Measurements from ENCODE around the gene CHST8.
"Not testable (repeated sequence)": the region's sequence is repeated elsewhere in the genome, so short reads cannot be mapped to it uniquely, and the experiment has no call there.

Gene CHST8, protein sequence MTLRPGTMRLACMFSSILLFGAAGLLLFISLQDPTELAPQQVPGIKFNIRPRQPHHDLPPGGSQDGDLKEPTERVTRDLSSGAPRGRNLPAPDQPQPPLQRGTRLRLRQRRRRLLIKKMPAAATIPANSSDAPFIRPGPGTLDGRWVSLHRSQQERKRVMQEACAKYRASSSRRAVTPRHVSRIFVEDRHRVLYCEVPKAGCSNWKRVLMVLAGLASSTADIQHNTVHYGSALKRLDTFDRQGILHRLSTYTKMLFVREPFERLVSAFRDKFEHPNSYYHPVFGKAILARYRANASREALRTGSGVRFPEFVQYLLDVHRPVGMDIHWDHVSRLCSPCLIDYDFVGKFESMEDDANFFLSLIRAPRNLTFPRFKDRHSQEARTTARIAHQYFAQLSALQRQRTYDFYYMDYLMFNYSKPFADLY

DNA sequence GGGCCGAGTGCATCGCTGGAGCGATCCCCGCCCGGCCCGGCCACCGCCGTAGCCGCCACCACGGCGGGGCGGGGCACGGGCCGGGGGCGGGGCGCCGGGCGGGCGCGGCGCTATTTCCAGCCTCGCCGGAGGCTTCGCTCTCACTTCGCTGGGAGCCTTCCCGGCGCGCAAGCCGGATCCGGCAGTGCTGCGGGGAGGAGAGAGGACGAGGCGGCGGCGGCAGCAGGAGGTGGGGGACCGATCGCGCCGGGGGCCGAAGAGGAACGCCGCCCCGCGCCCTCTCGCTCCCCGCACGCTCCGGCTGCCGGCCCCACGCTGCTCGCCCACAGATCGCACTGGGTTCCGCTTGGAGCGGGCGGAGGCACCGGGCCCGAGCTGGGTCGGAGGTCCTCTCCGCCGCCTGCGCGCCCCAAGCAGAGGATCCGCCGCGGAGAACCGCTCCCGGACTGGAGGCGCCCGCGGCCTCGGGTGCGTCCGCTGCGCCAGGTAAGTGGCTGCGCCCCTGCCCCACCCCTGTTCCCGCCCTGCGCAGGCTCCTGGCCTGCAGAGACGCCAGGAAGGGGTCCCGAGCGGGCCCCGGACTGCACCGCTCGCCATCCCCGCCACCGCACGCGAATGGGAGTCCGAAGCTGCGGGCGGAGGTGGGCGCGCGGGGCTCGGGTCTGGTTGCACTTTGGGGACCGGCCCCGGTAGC, at the start of gene CHST8:
CHST8 (plus strand) TSS at position 143 of the 694 bp plus-strand sequence. CDS start 67,309 bp downstream, outside the sequence.
- DNase-seq: peak; percentile 72

DNA sequence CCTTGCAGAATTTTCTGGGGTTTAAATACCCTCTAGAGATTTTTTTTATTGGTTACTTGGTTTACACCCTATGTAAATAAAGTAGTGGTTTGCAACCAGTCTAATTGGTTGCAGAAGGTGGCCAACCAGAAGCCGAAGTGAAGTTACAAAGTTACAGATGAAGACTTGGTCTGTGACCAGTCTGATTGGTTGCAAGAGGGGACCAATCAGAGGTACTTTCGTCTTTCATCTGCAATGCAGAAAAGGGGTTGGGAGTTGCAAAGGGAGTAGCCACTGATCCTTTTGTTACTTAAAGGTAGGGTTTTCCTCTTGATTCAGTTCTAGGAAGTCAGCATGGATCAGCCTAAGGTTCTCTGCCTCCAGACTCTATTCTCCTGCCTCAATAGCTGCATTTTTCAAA, 48.8 kb upstream of the CHST8 start:
- no peak for DNase-seq

DNA sequence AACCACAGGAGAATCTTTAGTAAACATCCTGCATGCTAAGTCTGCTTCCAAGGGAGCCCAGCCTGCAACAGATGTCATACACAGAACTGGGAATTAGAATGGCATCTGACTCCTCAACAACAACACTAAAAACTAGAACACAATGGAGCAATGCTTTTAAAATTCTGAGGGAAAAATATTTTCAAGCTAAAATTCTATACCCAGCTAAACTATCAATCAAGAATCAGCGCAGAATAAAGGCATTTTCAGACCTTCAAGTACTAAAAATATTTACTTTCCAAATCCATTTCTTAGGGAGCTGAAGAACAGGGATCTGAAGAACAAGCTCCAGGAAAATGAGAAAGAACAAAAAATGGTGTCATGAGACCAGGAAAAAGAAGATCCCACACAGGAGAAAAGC, 46.9 kb upstream of the CHST8 start:
- DNase-seq: no peak

DNA sequence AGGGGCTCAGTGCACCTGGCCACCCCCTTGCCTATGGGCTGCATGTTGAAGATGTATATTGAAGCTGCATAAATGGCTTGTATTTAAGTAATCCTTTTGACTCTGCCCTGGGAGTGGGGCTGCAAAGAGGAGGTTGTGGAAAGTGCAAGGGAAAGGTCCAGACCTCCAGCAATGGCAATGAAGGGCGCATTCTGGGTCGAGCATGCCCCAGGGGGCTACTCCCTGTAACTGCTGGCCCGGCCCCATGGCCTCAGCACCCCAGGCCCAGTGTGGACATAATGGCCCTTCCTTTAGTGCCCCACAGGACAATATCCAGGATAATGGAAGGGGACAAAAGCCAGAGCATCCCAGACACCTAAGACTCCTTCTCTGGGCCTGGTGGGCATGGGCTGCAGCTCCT, 43.1 kb upstream of the CHST8 start:
- DNase-seq: no peak

DNA sequence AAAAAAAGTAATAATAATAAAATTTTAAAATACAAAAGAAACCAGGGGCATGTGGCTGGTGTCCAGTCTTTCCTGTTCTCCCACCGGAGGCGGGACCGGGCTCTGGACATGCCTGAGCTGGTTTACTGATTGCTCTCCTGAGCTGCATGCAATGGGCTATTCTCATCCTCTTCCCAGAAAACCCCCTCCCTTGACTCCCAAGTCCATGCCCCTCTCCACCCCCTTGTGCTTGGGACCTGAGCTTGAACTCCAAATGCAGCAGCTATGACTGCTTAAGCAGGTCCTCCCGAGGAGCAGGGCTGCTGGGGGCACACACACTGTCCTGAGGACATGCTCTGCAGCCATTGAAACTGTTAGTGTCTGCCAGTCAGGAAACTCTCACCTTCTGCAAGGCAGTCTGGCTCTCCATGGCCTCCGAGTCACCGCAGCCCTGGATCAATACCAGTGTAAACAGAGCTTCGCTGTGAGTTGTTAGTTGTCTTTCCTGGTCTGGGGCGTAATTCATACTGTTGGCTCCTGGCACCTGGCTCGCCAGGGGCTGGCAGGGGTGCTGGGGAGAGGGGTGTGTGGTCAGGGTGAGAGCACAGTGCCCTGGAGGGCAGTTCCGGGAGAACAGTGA, 41.6 kb upstream of the CHST8 start:
- DNase-seq: no peak

DNA sequence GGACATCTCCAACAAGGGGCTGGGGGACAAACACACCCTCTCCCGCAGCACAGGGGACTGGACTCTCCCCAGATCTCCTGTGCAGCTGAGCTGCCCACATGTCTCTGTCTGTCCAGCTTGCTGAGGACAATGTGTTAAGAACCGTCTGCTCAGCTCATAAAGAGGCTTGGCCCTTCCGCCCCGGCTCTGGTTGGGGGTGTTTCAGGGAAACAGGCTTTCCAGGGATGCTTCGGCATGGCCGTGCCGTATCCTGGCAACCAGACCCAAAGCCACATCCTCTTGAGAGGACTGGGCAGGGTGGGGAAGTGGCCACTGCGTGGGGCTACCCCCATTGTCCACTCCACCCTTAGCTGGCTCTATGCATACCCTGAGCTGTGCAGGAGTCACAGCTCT, 41.1 kb upstream of the CHST8 start:
- DNase-seq: no peak

DNA sequence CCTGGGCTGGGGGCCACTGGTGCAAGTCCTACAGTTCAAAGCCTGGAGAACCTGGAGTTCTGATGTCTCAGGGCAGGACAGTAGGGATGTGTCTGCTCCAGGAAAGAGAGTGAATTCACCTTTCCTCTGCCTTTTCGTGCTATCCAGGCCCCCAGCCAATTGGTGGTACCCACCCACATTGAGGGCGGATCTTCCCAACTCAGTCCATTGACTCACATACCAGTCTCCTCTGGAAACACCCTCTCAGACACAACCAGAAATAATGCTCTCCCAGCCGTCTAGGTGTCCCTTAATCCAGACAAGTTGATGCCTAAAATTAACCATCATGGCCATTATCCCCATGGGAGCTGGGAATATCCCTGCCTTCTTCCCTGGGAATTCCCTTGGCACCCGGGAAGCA, 38.8 kb upstream of the CHST8 start:
- no peak for DNase-seq

DNA sequence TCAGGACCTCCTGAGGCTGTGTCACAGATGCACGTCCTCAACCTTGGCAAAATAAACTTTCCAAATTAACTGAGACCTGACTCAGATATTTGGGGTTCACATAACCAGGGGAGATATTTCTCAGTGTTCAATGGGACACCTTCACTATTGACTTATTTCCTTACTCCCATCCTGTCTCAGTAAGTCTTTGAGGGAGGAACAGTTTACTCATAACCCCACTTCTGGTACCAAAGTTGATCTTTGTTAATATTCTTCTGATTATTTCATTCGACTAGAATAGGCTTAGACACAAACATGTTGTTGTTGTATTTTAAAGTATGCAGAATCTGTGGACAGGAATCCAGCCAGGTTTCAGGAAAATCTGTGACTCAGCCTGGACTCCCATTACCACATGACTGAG, 34.6 kb upstream of the CHST8 start:
- DNase-seq: no peak

DNA sequence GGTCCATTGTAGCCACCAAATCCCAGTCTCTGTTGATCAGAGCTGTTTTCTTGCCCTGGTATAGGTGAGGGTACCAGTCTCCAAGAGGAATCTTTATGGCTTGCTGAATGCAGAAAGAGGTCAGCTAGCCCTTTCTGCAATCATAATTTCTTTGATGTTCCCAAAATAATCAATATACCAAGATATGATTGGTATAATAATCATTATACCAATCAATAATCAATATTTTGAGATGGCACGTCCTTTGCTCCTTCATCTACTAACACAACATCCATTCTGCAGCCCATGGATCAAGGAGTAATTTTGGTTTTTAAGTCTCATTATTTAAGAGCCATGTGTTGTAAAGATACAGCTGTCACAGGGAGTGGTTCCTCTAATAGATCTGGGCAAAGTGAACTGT, 31.5 kb upstream of the CHST8 start:
- no peak for DNase-seq

DNA sequence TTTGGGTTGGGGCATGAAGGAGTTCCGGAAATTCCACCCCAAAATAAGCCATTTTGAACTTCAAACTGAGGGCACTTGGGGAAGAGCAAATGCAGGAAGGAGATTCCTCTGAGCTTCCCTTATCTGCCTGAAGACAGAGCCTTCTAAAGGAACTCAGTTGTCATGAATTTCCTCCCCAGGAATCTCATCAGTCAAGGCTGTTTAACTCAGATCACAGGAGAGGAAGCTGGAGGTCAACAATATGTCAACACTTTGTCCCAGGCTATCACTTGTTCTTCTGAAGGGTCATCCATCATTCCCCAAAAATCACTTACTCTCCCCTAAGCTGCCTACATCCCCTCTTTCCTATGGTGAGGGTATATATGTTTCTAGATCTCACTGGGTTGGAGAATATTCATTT, 26.0 kb upstream of the CHST8 start:
- no peak for DNase-seq

DNA sequence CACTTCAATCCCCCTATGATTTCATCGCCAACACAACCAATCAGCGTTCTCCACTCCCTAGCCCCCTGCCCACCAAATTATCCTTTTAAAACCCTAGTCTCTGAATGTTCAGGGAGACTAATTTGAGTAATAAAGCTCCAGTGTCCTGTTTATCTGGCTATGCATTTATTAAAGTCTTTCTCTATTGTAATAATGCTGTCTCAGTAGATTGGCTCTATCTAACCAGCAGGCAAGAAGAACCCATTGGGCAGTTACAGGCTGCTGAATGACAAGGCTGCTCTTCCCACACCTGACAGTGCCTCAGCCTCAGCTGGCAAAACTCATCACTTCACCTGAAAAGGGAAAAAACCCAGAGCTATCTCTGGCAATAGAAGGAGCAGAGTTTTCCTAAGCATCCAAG, 20.2 kb upstream of the CHST8 start:
- no peak for DNase-seq

DNA sequence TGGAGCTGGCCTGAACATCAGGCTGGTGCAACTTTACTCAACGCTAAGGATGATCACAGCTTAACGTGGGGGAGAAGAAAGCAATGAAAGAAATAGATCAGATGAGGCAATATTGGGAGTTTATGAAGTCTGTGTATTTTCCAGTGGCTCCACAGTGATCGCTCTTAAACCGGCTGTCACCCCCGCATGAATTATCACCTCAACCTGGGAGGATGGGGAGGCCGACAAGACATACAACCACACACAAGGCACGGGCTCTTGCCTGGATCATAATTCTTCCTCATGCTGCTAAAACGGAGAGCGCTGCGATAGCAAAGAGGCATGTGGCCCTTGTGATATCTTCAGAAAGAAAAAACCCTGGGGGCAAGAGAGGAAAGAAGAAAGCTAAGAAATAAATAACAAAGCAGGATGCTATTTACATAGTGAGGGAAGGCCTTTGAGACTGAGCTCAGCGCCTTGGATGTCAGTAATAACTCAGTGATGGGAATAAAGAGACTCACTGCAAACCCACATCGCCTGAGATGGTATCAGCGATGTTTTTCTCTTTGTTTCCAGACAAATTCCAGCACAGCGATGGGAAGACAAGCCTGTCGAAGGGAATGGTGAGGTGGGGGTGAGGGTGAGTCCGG, 19.1 kb upstream of the CHST8 start:
- DNase-seq: no peak

DNA sequence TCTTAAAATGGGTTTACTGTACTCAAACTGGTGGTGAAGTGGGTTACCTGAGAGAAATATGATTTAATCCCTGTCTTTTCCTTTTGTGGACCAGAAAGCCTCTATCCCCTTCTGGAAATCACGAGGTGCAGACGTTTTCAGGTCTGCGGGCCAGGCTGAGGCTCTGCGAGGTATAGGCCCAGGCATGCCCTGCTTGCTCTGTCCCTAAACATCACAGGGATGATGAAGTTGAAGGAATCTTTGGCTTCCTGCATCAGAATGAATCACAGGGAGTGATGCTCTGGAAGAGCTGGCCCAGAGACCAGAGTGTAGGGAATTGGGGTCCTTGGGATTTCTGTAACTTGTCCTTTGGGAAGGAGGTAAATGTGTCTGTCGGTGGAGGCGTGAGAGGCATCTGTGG, 18.4 kb upstream of the CHST8 start:
- DNase-seq: no peak

DNA sequence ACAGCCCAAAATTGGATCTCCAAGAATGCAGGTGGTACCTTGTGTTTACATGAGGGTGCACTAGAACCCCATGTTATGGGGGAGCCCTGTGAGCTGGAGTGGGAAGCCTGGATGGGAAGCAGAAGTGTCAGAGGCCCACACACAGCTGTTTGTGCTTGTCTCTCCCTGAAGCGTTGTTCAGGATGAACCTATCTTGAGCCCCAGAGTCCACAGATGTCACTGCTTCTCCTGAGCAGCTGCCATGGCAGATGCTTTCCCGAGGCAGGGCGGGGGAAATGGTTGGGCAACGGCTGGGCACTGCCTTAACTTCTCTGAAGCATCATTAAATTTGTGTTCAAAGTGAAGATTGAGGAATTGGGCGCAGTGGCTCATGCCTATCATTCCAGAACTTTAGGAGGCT, 17.1 kb upstream of the CHST8 start:
- DNase-seq: peak; percentile 77

DNA sequence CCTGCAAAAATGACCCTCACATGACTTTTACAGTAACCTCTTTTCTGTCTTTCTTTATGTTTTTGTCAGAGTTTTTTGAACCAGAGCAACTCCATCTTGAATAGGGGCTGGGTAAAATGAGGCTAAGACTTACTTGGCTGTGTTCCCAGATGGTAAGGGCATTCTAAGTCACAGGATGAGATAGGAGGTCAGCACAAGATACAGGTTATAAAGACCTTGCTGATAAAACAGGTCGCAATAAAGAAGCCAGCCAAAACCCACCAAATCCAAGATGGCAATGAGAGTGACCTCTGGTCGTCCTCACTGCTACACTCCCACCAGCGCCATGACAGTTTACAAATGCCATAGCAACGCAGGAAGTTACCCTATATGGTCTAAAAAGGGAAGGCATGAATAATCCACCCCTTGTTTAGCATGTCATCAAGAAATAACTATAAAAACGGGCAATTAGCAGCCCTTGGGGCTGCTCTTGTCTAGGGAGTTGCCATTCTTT, 15.9 kb upstream of the CHST8 start:
- not testable (repeated sequence) for DNase-seq

DNA sequence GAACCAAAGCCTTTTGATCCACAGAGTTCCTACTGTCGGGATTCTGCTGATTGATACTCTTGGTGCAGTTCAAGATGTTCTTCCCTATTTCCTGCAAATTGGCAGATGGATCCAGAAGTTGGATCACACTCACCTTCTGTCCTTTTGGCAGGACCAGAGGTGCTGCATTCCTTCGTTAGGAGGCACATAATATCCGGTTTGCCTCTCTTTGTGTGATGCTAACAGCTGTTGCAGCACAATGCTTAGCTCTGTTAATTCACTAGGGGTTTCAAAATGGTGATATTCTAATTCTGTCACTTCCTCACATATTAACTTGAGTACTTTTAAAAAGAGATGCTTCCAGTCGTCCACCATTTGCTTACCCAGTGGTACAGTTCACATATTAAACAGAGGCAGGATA, 15.2 kb upstream of the CHST8 start:
- peak; percentile 53 for DNase-seq

DNA sequence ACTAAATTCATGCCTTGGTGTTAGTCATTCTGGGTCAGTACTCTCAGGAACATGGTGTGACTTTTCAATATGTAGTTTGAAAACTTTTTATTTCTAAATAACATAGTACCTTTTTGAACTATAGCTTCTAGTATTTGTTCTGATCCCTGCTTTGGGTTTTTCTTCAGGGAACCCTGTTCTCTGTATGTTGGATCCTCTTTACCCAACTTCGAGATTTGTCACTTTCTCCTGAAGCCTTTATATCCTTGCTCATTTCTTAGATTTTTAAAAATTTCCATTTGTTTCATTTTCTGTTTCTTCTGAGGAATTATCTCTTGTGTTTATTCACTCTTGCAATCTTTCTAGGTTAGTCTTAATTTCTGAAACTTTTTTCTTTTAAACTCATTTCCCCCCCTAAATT, 12.4 kb upstream of the CHST8 start:
- no peak for DNase-seq

DNA sequence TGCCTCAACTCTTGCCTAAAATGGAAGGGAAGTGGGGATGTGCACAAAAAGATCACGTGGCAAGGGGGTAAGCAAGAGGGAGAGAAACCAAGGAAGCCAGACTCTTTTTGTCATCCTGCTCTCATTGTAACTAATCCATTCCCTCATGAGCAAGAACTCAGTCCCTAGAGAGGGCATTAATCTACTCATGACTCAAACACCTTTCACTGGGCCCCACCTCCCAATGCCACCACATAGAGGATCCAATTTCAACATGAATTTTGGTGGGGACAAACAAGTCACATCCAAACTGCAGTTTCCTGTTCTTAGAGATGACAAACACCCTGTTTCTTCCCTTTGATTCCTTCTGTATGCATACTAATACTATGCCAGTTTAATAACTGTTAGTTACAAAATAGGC, 11.2 kb upstream of the CHST8 start:
- DNase-seq: peak; percentile 29

DNA sequence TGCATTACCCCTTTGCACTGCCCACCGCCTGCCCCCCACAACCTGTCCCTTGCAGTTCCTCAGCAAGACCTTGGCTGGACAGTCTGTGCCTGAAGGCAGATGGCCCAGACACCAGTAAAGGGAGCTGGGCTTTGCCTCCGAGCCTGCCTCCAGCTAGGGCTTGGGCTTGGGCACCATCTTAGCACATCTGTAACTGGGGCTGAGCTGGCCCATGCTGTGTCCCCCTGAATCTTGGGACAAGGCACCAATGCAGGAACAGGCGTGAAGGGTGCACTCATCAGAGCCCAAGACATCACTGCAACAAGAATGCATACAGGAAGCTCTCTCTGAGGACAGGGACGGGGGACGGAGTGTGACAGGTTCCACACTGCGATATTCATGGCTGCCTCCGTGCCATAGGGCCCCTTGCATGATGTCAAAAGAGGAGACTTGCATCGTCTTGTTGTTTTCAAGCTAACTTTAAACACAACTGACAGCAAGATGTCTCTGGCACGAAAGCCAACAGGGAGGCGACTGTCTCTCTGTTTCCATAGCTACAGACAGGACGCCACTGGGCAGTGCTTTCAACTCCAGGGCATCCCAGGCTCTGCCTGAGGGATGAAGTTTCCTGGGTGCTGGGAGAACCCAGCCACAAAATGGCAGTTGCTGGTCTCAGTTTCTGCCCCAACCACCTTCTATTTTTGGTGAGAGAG, 8.7 kb upstream of the CHST8 start:
- DNase-seq: no peak

DNA sequence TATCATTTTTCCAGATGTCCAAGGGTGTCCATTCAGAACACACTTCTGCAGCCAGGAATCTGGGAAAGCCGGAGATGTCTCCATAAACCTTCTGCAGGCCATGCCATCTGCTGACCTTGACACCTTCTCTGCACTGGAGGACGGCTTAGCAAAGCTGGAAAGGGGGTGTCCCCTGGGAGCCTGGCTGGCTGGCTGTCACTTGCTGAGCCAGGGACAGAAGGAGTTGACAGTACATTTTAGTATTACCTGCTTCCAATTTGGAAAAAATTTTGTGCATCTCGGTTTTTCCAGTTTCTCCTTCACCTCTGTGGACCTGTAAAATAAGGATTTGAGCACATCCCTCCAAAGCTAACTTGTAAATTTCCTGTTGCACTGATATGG, 8.1 kb upstream of the CHST8 start:
- no peak for DNase-seq

DNA sequence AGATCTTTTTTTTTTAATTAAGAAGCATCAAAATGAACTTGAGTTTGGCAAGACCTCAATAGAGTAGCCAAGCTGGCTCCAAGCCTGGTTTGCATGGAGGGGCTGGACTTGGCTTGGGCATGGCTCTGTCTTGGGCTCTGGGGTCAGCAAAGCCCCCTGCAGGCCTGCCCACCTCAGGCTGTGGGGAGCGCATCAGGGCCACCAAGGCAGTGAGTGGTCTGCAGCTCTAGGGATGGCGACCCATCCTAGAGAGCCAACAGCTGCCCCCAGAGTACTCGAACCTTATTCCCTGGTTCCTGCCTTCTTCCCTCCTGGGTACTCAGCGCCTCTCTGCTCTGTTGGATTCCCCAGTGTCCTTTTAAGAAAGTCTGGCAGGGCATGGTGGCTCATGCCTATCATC, 5.4 kb upstream of the CHST8 start:
- DNase-seq: no peak

DNA sequence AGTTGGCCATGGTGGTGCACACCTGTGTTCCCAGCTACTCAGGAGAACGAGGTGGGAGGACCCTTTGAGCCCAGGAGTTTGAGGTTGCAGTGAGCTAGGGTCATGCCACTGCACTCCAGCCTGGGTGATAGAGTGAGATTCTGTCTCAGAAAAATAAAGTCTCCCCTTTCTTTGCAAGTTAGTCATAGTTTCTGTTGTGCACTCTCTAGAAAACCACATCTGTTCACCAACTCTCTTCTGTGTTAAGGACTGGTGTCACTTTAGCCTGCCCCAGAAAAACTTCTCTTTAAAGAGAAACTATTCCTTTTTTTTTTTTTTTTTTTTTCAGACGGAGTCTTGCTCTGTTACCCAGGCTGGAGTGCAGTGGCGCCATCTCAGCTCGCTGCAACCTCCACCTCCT, 4.9 kb upstream of the CHST8 start:
- DNase-seq: no peak

DNA sequence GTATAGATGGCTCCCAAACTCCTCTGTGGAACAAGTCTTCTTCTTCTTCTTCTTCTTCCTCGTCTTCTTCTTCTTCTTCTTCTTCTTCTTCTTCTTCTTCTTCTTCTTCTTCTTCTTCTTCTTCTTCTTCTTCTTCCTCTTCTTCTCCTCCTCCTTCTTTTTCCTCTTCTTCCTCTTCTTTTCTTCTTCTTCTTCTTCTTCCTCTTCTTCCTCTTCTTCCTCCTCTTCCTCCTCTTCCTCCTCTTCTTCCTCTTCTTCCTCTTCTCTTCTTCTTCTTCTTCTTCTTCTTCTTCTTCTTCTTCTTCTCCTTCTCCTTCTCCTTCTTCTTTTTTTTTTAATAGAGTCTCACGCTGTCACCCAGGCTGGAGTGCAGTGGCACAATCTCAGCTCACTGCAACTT, 3.4 kb upstream of the CHST8 start:
- not testable (repeated sequence) for DNase-seq
